GM12878 (cell line): ENCODE results near the gene MRPL50. TPM values are rescaled to one million over a fixed set of nuclear protein-coding genes. Genes with fewer than 3 reads are reported as not detected.

Experiments
- ATAC-seq: fragments of 200-7000 bp; cut with Tn5 transposase; 3 replicates; pipeline ENCODE4 v1.9.1; 2020; ENCODE audit warnings: mild to moderate bottlenecking, moderate library complexity
- BruUV-seq: library from RNA; stranded (reverse); fragments of 400-500 nt; replicated peaks from 2 replicates; lab custom pipeline; 2021; lab: Mats Ljungman, UMichigan
- CTCF ChIA-PET: fragments of 300-600 bp; sonication (Branson Sonifier 250); formaldehyde crosslinking; extraction: SDS; loops from one replicate; lab custom pipeline; 2021; ENCODE audit warnings: inconsistent platforms; lab: Yijun Ruan, JAX
- POLR2A ChIA-PET: fragments of 350-600 bp; formaldehyde crosslinking; extraction: SDS; loops from one replicate; lab custom pipeline; 2021; ENCODE audit warnings: inconsistent platforms; lab: Charles Lee
- RAD21 ChIA-PET: fragments of 300-600 bp; sonication (Branson Sonifier 250); formaldehyde crosslinking; loops from one replicate; lab custom pipeline; 2023; ENCODE audit warnings: antibody characterized with exemption; ENCODE audit not compliant: unreplicated experiment; lab: Charles Lee
- SMC1A ChIA-PET: fragments of 300-600 bp; sonication (Branson Sonifier 250); formaldehyde crosslinking; loops from one replicate; lab custom pipeline; 2023; ENCODE audit not compliant: unreplicated experiment, uncharacterized antibody; lab: Charles Lee
- DNase-seq: peaks from one replicate; pipeline ENCODE4 v3.0.0-alpha.2; 2011; ENCODE audit warnings: low read depth, low spot score
- FAIRE-seq: peaks from 3 replicates; lab custom pipeline; 2011; peaks lifted over from hg19 to GRCh38; lab: Jason Lieb, UNC
- H2AFZ ChIP-seq: 2 replicates; pipeline ENCODE4 v1.6.0; 2011; ENCODE audit warnings: low read depth, low read length, control low read depth; ENCODE audit not compliant: control insufficient read depth
- H3K27ac ChIP-seq: 2 replicates; pipeline ENCODE4 v1.5.1; 2011; ENCODE audit warnings: control low read depth; ENCODE audit not compliant: control insufficient read depth, insufficient read depth
- H3K27me3 ChIP-seq, 2 experiments: replicated peaks in 1 of 2; 2 replicates each; pipeline versions ENCODE4 v1.6.0 to v1.6.1; 2011; ENCODE audit warnings: low read length in 1 of 2; ENCODE audit not compliant: control insufficient read depth in 2 of 2, insufficient read depth in 2 of 2
- H3K36me3 ChIP-seq, 2 experiments: 2 replicates each; pipeline ENCODE4 v1.5.1; 2011; ENCODE audit warnings: low read length in 1 of 2; ENCODE audit not compliant: control insufficient read depth in 2 of 2, insufficient read depth in 2 of 2
- H3K4me1 ChIP-seq: 2 replicates; pipeline ENCODE4 v1.6.1; 2011; ENCODE audit warnings: mild to moderate bottlenecking, low read length, moderate library complexity, mixed read lengths; ENCODE audit not compliant: control insufficient read depth, insufficient read depth
- H3K4me2 ChIP-seq: 2 replicates; pipeline ENCODE4 v1.6.0; 2011; ENCODE audit warnings: control low read depth; ENCODE audit not compliant: control insufficient read depth, insufficient read depth
- H3K4me3 ChIP-seq: fragments of 200-600 bp; sonication (generic); 2 replicates; pipeline ENCODE4 v1.5.1; 2016
- H3K79me2 ChIP-seq: 2 replicates; pipeline ENCODE4 v1.6.0; 2011; ENCODE audit warnings: low read length; ENCODE audit not compliant: control insufficient read depth, insufficient read depth
- H3K9ac ChIP-seq: 2 replicates; pipeline ENCODE4 v1.8.0; 2011; ENCODE audit warnings: low read length, control low read depth, mixed read lengths; ENCODE audit not compliant: control insufficient read depth, insufficient read depth
- H3K9me3 ChIP-seq: replicated peaks from 3 replicates; pipeline ENCODE4 v1.5.1; 2011; ENCODE audit warnings: mild to moderate bottlenecking, low read length; ENCODE audit not compliant: control insufficient read depth, insufficient read depth
- H4K20me1 ChIP-seq: 2 replicates; pipeline ENCODE4 v1.6.0; 2011; ENCODE audit not compliant: control insufficient read depth, insufficient read depth
- EP300 ChIP-seq, 2 experiments: fragments of 150-350 bp in 1 of 2; IDR thresholded peaks; 2 replicates each; pipeline ENCODE4 v1.6.1; 2011 to 2012; ENCODE audit warnings: low read depth in 2 of 2, low read length in 2 of 2, borderline replicate concordance in 1 of 2, improper control_type of control experiment in 1 of 2, inconsistent platforms in 1 of 2; ENCODE audit not compliant: control insufficient read depth in 1 of 2
- ESRRA ChIP-seq: IDR thresholded peaks from 2 replicates; pipeline ENCODE4 v1.6.1; 2012; ENCODE audit warnings: mild to moderate bottlenecking, low read length, improper control_type of control experiment
- MEF2B ChIP-seq: fragments of 450-650 bp; IDR thresholded peaks from 2 replicates; pipeline ENCODE4 v1.6.1; 2018; ENCODE audit warnings: mild to moderate bottlenecking, moderate library complexity; ENCODE audit not compliant: partially characterized antibody, poor library complexity, severe bottlenecking
- NFYB ChIP-seq: IDR thresholded peaks from 2 replicates; pipeline ENCODE4 v1.6.1; 2011; ENCODE audit warnings: low read depth, mild to moderate bottlenecking, low read length, improper control_type of control experiment, moderate library complexity; ENCODE audit not compliant: insufficient read depth
- NR2F1 ChIP-seq: fragments of 450-650 bp; conservative IDR thresholded peaks from 2 replicates; pipeline ENCODE4 v1.6.1; 2017; ENCODE audit warnings: mild to moderate bottlenecking
- PKNOX1 ChIP-seq: fragments of 450-650 bp; IDR thresholded peaks from 2 replicates; pipeline ENCODE4 v1.6.1; 2016; ENCODE audit warnings: mild to moderate bottlenecking
- RCOR1 ChIP-seq: conservative IDR thresholded peaks from 2 replicates; pipeline ENCODE4 v1.6.1; 2012; ENCODE audit warnings: low read depth, low read length, improper control_type of control experiment
- RELB ChIP-seq: fragments of 450-650 bp; IDR thresholded peaks from 2 replicates; pipeline ENCODE4 v1.6.1; 2017; ENCODE audit warnings: low read depth, mild to moderate bottlenecking, moderate library complexity
- SMARCA5 ChIP-seq: fragments of 450-650 bp; IDR thresholded peaks from 2 replicates; pipeline ENCODE4 v1.6.1; 2017; ENCODE audit warnings: mild to moderate bottlenecking
- WRNIP1 ChIP-seq: IDR thresholded peaks from 2 replicates; pipeline ENCODE4 v1.6.1; 2011; ENCODE audit warnings: low read depth, low read length, improper control_type of control experiment, borderline replicate concordance
- YBX1 ChIP-seq: fragments of 450-650 bp; IDR thresholded peaks from 2 replicates; pipeline ENCODE4 v1.6.1; 2016; ENCODE audit warnings: antibody characterized with exemption
- WGBS: methylation state at CpG from one replicate; pipeline ENCODE4 v1.1.6; 2016; ENCODE audit warnings: low lambda C conversion rate; ENCODE audit not compliant: insufficient replicate concordance, insufficient coverage; ENCODE audit errors: missing lambda C conversion rate; 5-methylcytosine and 5-hydroxymethylcytosine counted together
- in situ Hi-C: fragments of 300-500 bp; cut with MboI; formaldehyde crosslinking; loops from 9 replicates; pipeline ENCODE4 v1.14.3; 2018; ENCODE audit warnings: mixed read lengths
- intact Hi-C: fragments of 100-400 bp; cut with micrococcal nuclease; formaldehyde crosslinking; loops from one replicate; pipeline ENCODE4 v1.14.2; 2022; ENCODE audit not compliant: unreplicated experiment
- polyA plus RNA-seq, 11 experiments: library from polyadenylated mRNA; depleted of rRNA in 4 of 11; unstranded in 6 of 11; stranded (reverse) in 5 of 11; fragments of >200 nt; fragmentation: Nextera tagmentation in 4 of 11; fragmentation: Illumina TruSeq in 1 of 11; extraction: Ambion mirVana in 4 of 11; extraction: Trizol in 1 of 11; gene quantifications; 1 replicate in 1 of 11; 2 replicates in 10 of 11; pipeline versions ENCODE4 v1.2.1 to v1.2.3, GENCODE V29; 2011 to 2016; ENCODE audit warnings: inconsistent platforms in 2 of 11, missing spikeins in 2 of 11, low read depth in 1 of 11
- total RNA-seq, 4 experiments: library from RNA; depleted of rRNA in 3 of 4; stranded (reverse); fragments of >200 nt in 3 of 4; fragmentation: Illumina TruSeq in 1 of 4; extraction: Trizol in 1 of 4; gene quantifications; 2 replicates each; pipeline versions ENCODE4 v1.2.1 to v1.2.3, GENCODE V29; 2013 to 2021

The MRPL50 gene
- total and polyA plus RNA-seq, 10 of the 15 experiments (the other 5 are each of a cell fraction or from before 2014, with no cell fraction given), result 12.8 to 79.4 (median 27.9) TPM

GRCh38 chr9:101427358-101427757 lies 28.9 kb upstream of the MRPL50 start:
- BruUV-seq, result no TSS peak
- SMC1A ChIA-PET, result interaction anchor here (1.1 to 2.2 kb wide), 6 partner anchors 10 to 29 kb away, joined by 3 to 9 read pairs (median 6); partner anchors contain the start of genes MRPL50 and ZNF189
- intact Hi-C loops, result no loop called here

More at GRCh38 chr9:101427358-101427757, 28.9 kb upstream of the MRPL50 start:
- Histone ChIP-seq H3K9ac (no peak overlapping the region), H3K4me3 (no peak overlapping the region), H3K4me1 (peaks cover 5% of the 10 kb centered on the region; the same call in 1 of the 2 replicates), H4K20me1 (no peaks in the 10 kb centered on the region), H3K36me3 (no peaks in the 10 kb centered on the region), H3K4me2 (no peak overlapping the region), H3K79me2 (no peaks in the 10 kb centered on the region), H3K27ac (peak overlapping the region; percentile 19; the same call in 1 of the 2 replicates), H3K9me3 (no peaks in the 10 kb centered on the region; the same call in 1 of the 3 replicates), H2AFZ (no peak overlapping the region), H3K27me3 (no peaks in the 10 kb centered on the region)
- no peak for TF ChIP-seq RCOR1
- TF ChIP-seq NR2F1, result no peak
- no peak for TF ChIP-seq NFYB
- TF ChIP-seq SMARCA5, result no peak
- TF ChIP-seq PKNOX1, result no peak
- no peak for TF ChIP-seq EP300 (IDR thresholded peaks at IDR 0.05; ENCODE audit: borderline replicate concordance in 1 of 2, control insufficient read depth in 1 of 2, low read depth in 2 of 2, low read length in 2 of 2)
- no peak for TF ChIP-seq MEF2B
- no peak for TF ChIP-seq ESRRA
- TF ChIP-seq YBX1, result no peak
- no peak for TF ChIP-seq RELB
- TF ChIP-seq WRNIP1, result no peak
- in situ Hi-C loops, result no loop called here
- ATAC-seq (no peak), DNase-seq (no peak), FAIRE-seq (no peak)
- CTCF ChIA-PET, result interaction anchor here (1.0 to 2.5 kb wide), 8 partner anchors 8 to 81 kb away, joined by 3 to 9 read pairs (median 4); no protein-coding TSS in a partner anchor
- RAD21 ChIA-PET, result interaction anchor here (1.0 to 3.3 kb wide), 3 partner anchors 19 to 28 kb away, joined by 3 to 14 read pairs (median 6); partner anchors contain the start of genes MRPL50 and ZNF189
- WGBS, result 85% methylated on average over 8 of the region's 8 CpGs
- POLR2A ChIA-PET, result interaction anchor here (1.0 to 2.4 kb wide), 3 partner anchors 17 to 28 kb away, joined by 3 to 16 read pairs (median 3); partner anchors contain the start of genes MRPL50 and ZNF189
